Parathyroid adenoma (tissue), 2 donors: ENCODE data around the gene ARHGEF3.
"Not testable (repeated sequence)": the region's sequence is repeated elsewhere in the genome, so short reads cannot be mapped to it uniquely, and the experiment has no call there.

Source experiments
- H2AFZ ChIP-seq: fragments of 300-600 bp; sonication (generic); one replicate; pipeline ENCODE4 v1.7.0; 2017; ENCODE audit warnings: antibody characterized with exemption, mild to moderate bottlenecking
- H3K27ac ChIP-seq: fragments of 300-600 bp; sonication (generic); one replicate; pipeline ENCODE4 v1.7.0; 2017
- H3K27me3 ChIP-seq: fragments of 300-600 bp; sonication (generic); one replicate; pipeline ENCODE4 v1.7.0; 2017; ENCODE audit warnings: low read length; ENCODE audit not compliant: control insufficient read depth, insufficient read depth
- H3K36me3 ChIP-seq: fragments of 300-600 bp; sonication (generic); one replicate; pipeline ENCODE4 v1.7.0; 2017; ENCODE audit warnings: low read length; ENCODE audit not compliant: control insufficient read depth, insufficient read depth
- H3K4me1 ChIP-seq: fragments of 300-600 bp; sonication (generic); one replicate; pipeline ENCODE4 v1.7.0; 2017; ENCODE audit warnings: control low read depth
- H3K4me2 ChIP-seq: fragments of 300-600 bp; sonication (generic); one replicate; pipeline ENCODE4 v1.7.0; 2017; ENCODE audit warnings: low read length
- H3K4me3 ChIP-seq: fragments of 300-600 bp; sonication (generic); one replicate; pipeline ENCODE4 v1.7.0; 2017; ENCODE audit warnings: low read depth, low read length
- H3K79me2 ChIP-seq: fragments of 300-600 bp; sonication (generic); one replicate; pipeline ENCODE4 v1.7.0; 2017; ENCODE audit warnings: control low read depth
- H3K9ac ChIP-seq: fragments of 300-600 bp; sonication (generic); one replicate; pipeline ENCODE4 v1.7.0; 2017; ENCODE audit warnings: mild to moderate bottlenecking
- H3K9me3 ChIP-seq: fragments of 300-600 bp; sonication (generic); one replicate; pipeline ENCODE4 v1.7.0; 2017; ENCODE audit warnings: low read length; ENCODE audit not compliant: control insufficient read depth
- CTCF ChIP-seq: fragments of 300-600 bp; sonication (generic); IDR thresholded peaks from one replicate; pipeline ENCODE4 v1.7.0; 2017; ENCODE audit warnings: antibody characterized with exemption, mild to moderate bottlenecking
- donor health status: primary hyperparathyroidism.

Gene ARHGEF3

DNA sequence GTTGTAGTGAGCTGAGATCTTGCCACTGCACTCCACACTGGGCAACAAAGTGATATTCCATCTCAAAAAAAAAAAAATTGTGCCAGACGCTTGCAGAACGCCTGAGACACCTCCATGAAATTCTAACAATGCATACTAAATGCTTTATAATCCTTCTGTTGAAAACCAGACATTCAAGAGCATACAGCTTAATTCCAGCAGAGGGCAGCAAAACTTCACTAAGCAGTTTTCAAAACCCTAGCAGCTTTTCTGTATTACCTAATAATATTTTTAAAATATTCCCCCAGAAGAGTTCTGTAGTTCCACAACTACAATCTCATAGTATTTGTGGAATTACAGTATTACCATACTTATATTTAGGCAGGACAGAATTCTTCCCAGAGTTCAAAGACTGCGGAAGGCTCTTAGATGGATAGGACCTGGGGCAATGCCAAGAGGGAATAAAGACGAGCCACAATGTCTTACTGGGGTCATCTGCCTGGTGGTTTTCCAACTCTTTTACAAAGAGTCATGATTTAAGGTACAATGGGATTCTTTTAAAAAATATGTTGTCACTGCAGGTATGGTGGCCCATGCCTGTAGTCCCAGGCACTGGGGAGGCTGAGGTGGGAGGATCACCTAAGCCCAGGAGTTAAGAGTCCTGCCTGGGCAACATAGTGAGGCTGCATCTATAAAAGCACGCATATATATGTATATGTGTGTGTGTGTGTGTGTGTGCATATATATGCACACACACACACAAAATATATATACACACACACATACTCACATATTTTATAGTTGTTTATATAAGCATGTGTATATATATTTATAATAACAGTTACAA lies 99.0 kb downstream of the ARHGEF3 start:
- no peaks in the 10 kb centered on the region for H3K27me3 ChIP-seq
- no peak overlapping the region for H3K4me2 ChIP-seq
- no peak overlapping the region for H3K9ac ChIP-seq
- H3K36me3 ChIP-seq: no peaks in the 10 kb centered on the region
- no peak overlapping the region for H2AFZ ChIP-seq
- peak overlapping the region; percentile 22 for H3K4me3 ChIP-seq
- no peaks in the 10 kb centered on the region for H3K9me3 ChIP-seq
- peak; percentile 91 for TF ChIP-seq CTCF
- H3K79me2 ChIP-seq: no peaks in the 10 kb centered on the region
- no peak overlapping the region for H3K27ac ChIP-seq
- no peaks in the 10 kb centered on the region for H3K4me1 ChIP-seq

- H3K9me3 ChIP-seq: no peaks in the 10 kb centered on the region
- no peak overlapping the region for H3K27ac ChIP-seq
- no peak overlapping the region for H3K9ac ChIP-seq
- no peak overlapping the region for H3K4me2 ChIP-seq
- H3K27me3 ChIP-seq: no peaks in the 10 kb centered on the region
- peak overlapping the region; percentile 8 for H2AFZ ChIP-seq
- no peak overlapping the region for H3K4me3 ChIP-seq
- no peaks in the 10 kb centered on the region for H3K4me1 ChIP-seq
- H3K79me2 ChIP-seq: no peaks in the 10 kb centered on the region
- H3K36me3 ChIP-seq: no peaks in the 10 kb centered on the region
- no peak for TF ChIP-seq CTCF
Measured at GRCh38 chr3:56700151-56700550, 101.6 kb downstream of the ARHGEF3 start.

GRCh38 chr3:56694867-56695683 lies 106.7 kb downstream of the ARHGEF3 start:
- H3K36me3 ChIP-seq: no peaks in the 10 kb centered on the region
- no peak overlapping the region for H3K27ac ChIP-seq
- H2AFZ ChIP-seq: peak overlapping the region; percentile 28

GRCh38 chr3:56693750-56694149 lies 108.0 kb downstream of the ARHGEF3 start:
- no peak overlapping the region for H3K4me2 ChIP-seq

More at GRCh38 chr3:56694867-56695683, 106.7 kb downstream of the ARHGEF3 start:
- Histone ChIP-seq H3K4me1 (no peaks in the 10 kb centered on the region), H3K9me3 (no peaks in the 10 kb centered on the region), H3K4me3 (no peak overlapping the region), H3K27me3 (no peaks in the 10 kb centered on the region), H3K4me2 (no peak overlapping the region), H3K79me2 (no peaks in the 10 kb centered on the region), H3K9ac (no peak overlapping the region)
- TF ChIP-seq CTCF: no peak

DNA sequence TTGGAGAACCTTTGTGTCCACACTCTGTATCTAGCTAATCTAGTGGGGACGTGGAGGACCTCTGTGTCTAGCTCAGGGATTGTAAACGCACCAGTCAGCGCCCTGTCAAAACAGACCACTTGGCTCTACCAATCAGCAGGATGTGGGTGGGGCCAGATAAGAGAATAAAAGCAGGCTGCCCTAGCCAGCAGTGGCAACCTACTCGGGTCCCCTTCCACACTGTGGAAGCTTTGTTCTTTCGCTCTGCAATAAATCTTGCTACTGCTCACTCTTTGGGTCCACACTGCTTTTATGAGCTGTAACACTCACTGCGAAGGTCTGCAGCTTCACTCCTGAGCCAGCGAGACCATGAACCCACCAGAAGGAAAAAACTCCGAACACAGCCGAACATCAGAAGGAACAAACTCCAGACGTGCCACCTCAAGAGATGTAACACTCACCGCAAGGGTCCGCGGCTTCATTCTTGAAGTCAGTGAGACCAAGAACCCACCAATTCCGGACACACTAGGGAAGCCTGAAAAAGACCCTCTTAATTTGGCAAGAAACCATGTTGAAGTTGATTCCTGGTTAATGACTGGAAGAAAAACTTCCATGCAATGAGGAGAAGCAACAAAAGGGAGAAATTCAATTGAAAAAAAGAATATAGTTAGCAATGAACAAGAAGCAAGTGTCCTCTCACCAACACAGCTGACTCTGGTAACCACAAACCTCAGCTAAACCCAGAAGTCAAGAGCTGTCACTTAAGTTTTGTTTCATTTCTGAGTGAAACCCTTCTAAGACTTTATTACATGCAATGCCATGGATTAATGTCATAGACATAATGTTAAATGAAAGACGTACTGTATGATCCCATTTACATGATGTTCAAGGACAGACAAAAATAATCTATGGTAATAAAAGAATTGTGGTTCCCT lies 109.0 kb downstream of the ARHGEF3 start:
- H3K36me3 ChIP-seq, H3K9ac ChIP-seq, H2AFZ ChIP-seq, H3K4me3 ChIP-seq, H3K9me3 ChIP-seq, H3K79me2 ChIP-seq, H3K4me1 ChIP-seq, H3K4me2 ChIP-seq, H3K27me3 ChIP-seq, H3K27ac ChIP-seq: not testable (repeated sequence)

More at GRCh38 chr3:56693750-56694149, 108.0 kb downstream of the ARHGEF3 start:
- Histone ChIP-seq H3K36me3 (no peaks in the 10 kb centered on the region), H3K79me2 (no peaks in the 10 kb centered on the region), H3K9me3 (no peaks in the 10 kb centered on the region), H3K9ac (no peak overlapping the region), H3K4me1 (no peaks in the 10 kb centered on the region), H3K4me3 (no peak overlapping the region), H3K27me3 (no peaks in the 10 kb centered on the region), H2AFZ (no peak overlapping the region), H3K27ac (no peak overlapping the region)
- TF ChIP-seq CTCF: no peak

- H3K79me2 ChIP-seq, H3K27ac ChIP-seq, H3K27me3 ChIP-seq, H2AFZ ChIP-seq, H3K9me3 ChIP-seq, H3K4me1 ChIP-seq, H3K36me3 ChIP-seq, H3K4me3 ChIP-seq, H3K9ac ChIP-seq, H3K4me2 ChIP-seq: not testable (repeated sequence)
Measured at GRCh38 chr3:56692001-56692365, 109.8 kb downstream of the ARHGEF3 start.
